ENCODE results near the gene GOT2. TPM values are rescaled to one million over a fixed set of nuclear protein-coding genes. Genes with fewer than 3 reads are reported as not detected.
"Not testable (repeated sequence)": the region's sequence is repeated elsewhere in the genome, so short reads cannot be mapped to it uniquely, and the experiment has no call there.

GOT2 gene
- total RNA-seq, 1 experiment from 2014 or later = 135 TPM

GRCh38 chr16:58659911-58660310, 74.2 kb downstream of the GOT2 start:
- H3K9me3 ChIP-seq (ENCODE audit: control insufficient read depth in 1 of 2, insufficient read depth in 1 of 2, low read depth in 1 of 2, low read length in 2 of 2); H3K9me2 ChIP-seq (ENCODE audit: insufficient read depth); H2AFZ ChIP-seq (ENCODE audit: low read depth, low read length, poor library complexity, severe bottlenecking); H3K36me3 ChIP-seq (ENCODE audit: control insufficient read depth in 1 of 2, insufficient read depth in 2 of 2, low read length in 2 of 2); ATAC-seq; H3K79me2 ChIP-seq (ENCODE audit: insufficient read depth, low read length); DNase-seq (ENCODE audit: low read depth, low spot score); H3K4me1 ChIP-seq (ENCODE audit: control insufficient read depth in 1 of 2, insufficient read depth in 2 of 2, low read length in 2 of 2); H3K4me2 ChIP-seq (ENCODE audit: low read length); BruUV-seq (replicated peaks); RAD21 ChIA-PET (ENCODE audit: low non-redundant PET in 1 of 2, low total read pairs in 2 of 2, uncharacterized antibody in 2 of 2, unreplicated experiment in 2 of 2); H3K27ac ChIP-seq (ENCODE audit: low read depth, low read length); POLR2A ChIA-PET; H3K9ac ChIP-seq (ENCODE audit: low read length); H4K20me1 ChIP-seq (ENCODE audit: insufficient read depth); H3K27me3 ChIP-seq (ENCODE audit: insufficient read depth, low read length); H3K4me3 ChIP-seq (replicated peaks in 1 of 2; ENCODE audit: low read depth in 1 of 2, low read length in 2 of 2): not testable (repeated sequence)
- CTCF ChIA-PET = interaction anchor here (1.5 kb wide), 1 partner anchor 45 kb away, joined by 3 read pairs; no protein-coding TSS in a partner anchor
- intact Hi-C loops (cut with micrococcal nuclease) = loop anchor here (5.0 kb wide), 2 partner anchors 163 to 323 kb away; no protein-coding TSS in a partner anchor

GRCh38 chr16:58658796-58659211, 75.3 kb downstream of the GOT2 start:
- ChIA-PET CTCF (interaction anchor here (1.1 kb wide), 1 partner anchor 159 kb away, joined by 6 read pairs; the partner anchor contains the start of gene NDRG4), RAD21 (ENCODE audit: low non-redundant PET in 1 of 2, low total read pairs in 2 of 2, uncharacterized antibody in 2 of 2, unreplicated experiment in 2 of 2) (no interaction called here), POLR2A (interaction anchor here (1.0 kb wide), 1 partner anchor 159 kb away, joined by 3 read pairs; the partner anchor contains the start of gene NDRG4)
- Histone ChIP-seq H3K36me3 (ENCODE audit: control insufficient read depth in 1 of 2, insufficient read depth in 2 of 2, low read length in 2 of 2) (no peaks in the 10 kb centered on the region), H3K9me2 (ENCODE audit: insufficient read depth) (no peaks in the 10 kb centered on the region), H3K4me3 (replicated peaks in 1 of 2; ENCODE audit: low read depth in 1 of 2, low read length in 2 of 2) (no peak overlapping the region), H3K9me3 (ENCODE audit: control insufficient read depth in 1 of 2, insufficient read depth in 1 of 2, low read depth in 1 of 2, low read length in 2 of 2) (no peaks in the 10 kb centered on the region), H3K27me3 (ENCODE audit: insufficient read depth, low read length) (no peaks in the 10 kb centered on the region), H3K4me2 (ENCODE audit: low read length) (no peak overlapping the region), H3K27ac (ENCODE audit: low read depth, low read length) (no peak overlapping the region), H2AFZ (ENCODE audit: low read depth, low read length, poor library complexity, severe bottlenecking) (no peak overlapping the region), H3K9ac (ENCODE audit: low read length) (no peak overlapping the region), H4K20me1 (ENCODE audit: insufficient read depth) (no peaks in the 10 kb centered on the region), H3K4me1 (ENCODE audit: control insufficient read depth in 1 of 2, insufficient read depth in 2 of 2, low read length in 2 of 2) (peaks cover 0 to 4% of the 10 kb centered on the region in 2 experiments; a peak in 1 of 4 replicates), H3K79me2 (ENCODE audit: insufficient read depth, low read length) (no peaks in the 10 kb centered on the region)
- intact Hi-C loops (cut with micrococcal nuclease) = no loop called here
- ATAC-seq = no peak
- no TSS peak for BruUV-seq (replicated peaks)
- no peak for DNase-seq (ENCODE audit: low read depth, low spot score)
- no peak for TF ChIP-seq YY1 (IDR thresholded peaks at IDR 0.05; ENCODE audit: extremely low read depth, insufficient replicate concordance, low read depth, low read length)
- TF ChIP-seq ZBTB33 (IDR thresholded peaks at IDR 0.05; ENCODE audit: extremely low read depth, insufficient replicate concordance, low read length) = no peak
- TF ChIP-seq CBX3 (IDR thresholded peaks at IDR 0.05; ENCODE audit: low read depth) = no peak
- TF ChIP-seq CTCF (IDR thresholded peaks at IDR 0.05 in 2 of 3, conservative IDR thresholded peaks at IDR 0.05 in 1 of 3; ENCODE audit: borderline replicate concordance in 1 of 3, insufficient read depth in 1 of 3, low read depth in 2 of 3, low read length in 2 of 3) = no peak
- TF ChIP-seq SIN3A (IDR thresholded peaks at IDR 0.05; ENCODE audit: low read depth) = no peak
- no peak for TF ChIP-seq SRF (IDR thresholded peaks at IDR 0.05; ENCODE audit: low read depth)
- TF ChIP-seq TCF7L2 (IDR thresholded peaks at IDR 0.05; ENCODE audit: borderline replicate concordance, extremely low read depth, insufficient read depth, insufficient read length) = no peak
- TF ChIP-seq RAD21 (IDR thresholded peaks at IDR 0.05; ENCODE audit: low read depth) = no peak
- no peak for TF ChIP-seq REST (IDR thresholded peaks at IDR 0.05; ENCODE audit: low read depth)
- no peak for TF ChIP-seq ATF3 (IDR thresholded peaks at IDR 0.05)
- TF ChIP-seq POLR2AphosphoS5 (IDR thresholded peaks at IDR 0.05; ENCODE audit: low read depth, low read length) = no peak
